ENCODE results near the gene CNTFR. TPM values are rescaled to one million over a fixed set of nuclear protein-coding genes. Genes with fewer than 3 reads are reported as not detected.

CNTFR gene
- total RNA-seq, 3 donors from 2014 or later = 11.3 to 103 (median 15.4) TPM

- Histone ChIP-seq H3K4me1 (no peaks in the 10 kb centered on the region), H3K27me3 (peaks cover 6 to 53% of the 10 kb centered on the region in 2 donors), H3K9me3 (no peaks in the 10 kb centered on the region), H3K27ac (no peak overlapping the region), H3K4me3 (no peak overlapping the region), H3K36me3 (no peaks in the 10 kb centered on the region)
- DNase-seq (ENCODE audit: low spot score in 2 of 2) = no peak
- intact Hi-C loops (cut with DNase I; ENCODE audit: low total_unique reads) = no loop called here
- TF ChIP-seq CTCF (IDR thresholded peaks at IDR 0.05) (no peak), POLR2AphosphoS5 (IDR thresholded peaks at IDR 0.05) (no peak), POLR2A (IDR thresholded peaks at IDR 0.05) (no peak)
Observed at GRCh38 chr9:34625186-34625486, 35.6 kb upstream of the CNTFR start.

- no peak for DNase-seq (ENCODE audit: low spot score in 2 of 2)
- intact Hi-C loops (cut with DNase I; ENCODE audit: low total_unique reads) = no loop called here
- Histone ChIP-seq H3K4me1 (peaks cover 0 to 2% of the 10 kb centered on the region in 2 donors), H3K36me3 (no peaks in the 10 kb centered on the region), H3K9me3 (no peaks in the 10 kb centered on the region), H3K27me3 (peaks cover 6 to 53% of the 10 kb centered on the region in 2 donors), H3K4me3 (no peak overlapping the region), H3K27ac (no peak overlapping the region)
- TF ChIP-seq POLR2A (IDR thresholded peaks at IDR 0.05) = no peak
- no peak for TF ChIP-seq CTCF (IDR thresholded peaks at IDR 0.05)
Observed at GRCh38 chr9:34624475-34625185, 35.1 kb upstream of the CNTFR start.

- intact Hi-C loops (cut with DNase I; ENCODE audit: low total_unique reads) = no loop called here
- DNase-seq (ENCODE audit: low spot score in 2 of 2) = no peak
- Histone ChIP-seq H3K27me3 (peaks cover 6 to 53% of the 10 kb centered on the region in 2 donors), H3K4me3 (peak overlapping the region in 1 of 3 donors; percentile 43), H3K36me3 (no peaks in the 10 kb centered on the region), H3K4me1 (peaks cover 0 to 8% of the 10 kb centered on the region in 2 donors), H3K9me3 (no peaks in the 10 kb centered on the region), H3K27ac (no peak overlapping the region)
- no peak for TF ChIP-seq CTCF (IDR thresholded peaks at IDR 0.05)
- TF ChIP-seq POLR2A (IDR thresholded peaks at IDR 0.05) = no peak
- no peak for TF ChIP-seq POLR2AphosphoS5 (IDR thresholded peaks at IDR 0.05)
Observed at GRCh38 chr9:34623374-34624235, 34.1 kb upstream of the CNTFR start.

- TF ChIP-seq CTCF (IDR thresholded peaks at IDR 0.05) = no peak
- TF ChIP-seq POLR2A (IDR thresholded peaks at IDR 0.05) = no peak
- peak; percentile 22 to 60 (median 25) for TF ChIP-seq POLR2AphosphoS5 (IDR thresholded peaks at IDR 0.05)
- H3K27ac ChIP-seq = peak within 1 kb of the TSS; percentile 45 to 67
- H3K27me3 ChIP-seq = peaks cover 0 to 26% of the 10 kb centered on the region in 2 donors
- DNase-seq (ENCODE audit: low spot score in 2 of 2) = peak; percentile 91 to 94
- H3K9me3 ChIP-seq = no peaks in the 10 kb centered on the region
- peaks cover 0 to 8% of the 10 kb centered on the region in 2 donors for H3K4me1 ChIP-seq
- intact Hi-C loops (cut with DNase I; ENCODE audit: low total_unique reads) = no loop called here
- peaks cover 11% of the 10 kb centered on the region for H3K36me3 ChIP-seq
- H3K4me3 ChIP-seq = peak within 1 kb of the TSS; percentile 76 to 84 (median 76)
Observed at GRCh38 chr9:34620061-34620994, 30.8 kb upstream of the CNTFR start, which contains the start of gene DCTN3. DCTN3 (minus strand) TSS chr9:34620495; CDS start chr9:34620464, 31 bp downstream.
